ENCODE measurements around the gene CPT1C.

Gene CPT1C

GRCh38 chr19:49690656-49691242 is at the start of gene CPT1C:
TSS of gene CPT1C (plus strand) at chr19:49691116. CDS start at chr19:49692253, 1,137 bp downstream.
- DNase-seq (ENCODE audit: low read depth in 2 of 2, low spot score in 1 of 2), result no peak

GRCh38 chr19:49641688-49642491 is 49.0 kb upstream of the CPT1C start, which contains the start of gene SCAF1:
TSS of gene SCAF1 (plus strand) at chr19:49642209. CDS start at chr19:49645027, 2,818 bp downstream.
- DNase-seq (ENCODE audit: low read depth in 2 of 2, low spot score in 1 of 2), result peak; percentile 97 to 98

GRCh38 chr19:49642492-49643035 is 48.4 kb upstream of the CPT1C start:
- DNase-seq (ENCODE audit: low read depth in 2 of 2, low spot score in 1 of 2), result no peak

- no peak for DNase-seq (ENCODE audit: low read depth in 2 of 2, low spot score in 1 of 2)
Observed at GRCh38 chr19:49643466-49643865, 47.5 kb upstream of the CPT1C start.

GRCh38 chr19:49645592-49645991 is 45.3 kb upstream of the CPT1C start:
- DNase-seq (ENCODE audit: low read depth in 2 of 2, low spot score in 1 of 2), result no peak

GRCh38 chr19:49645995-49646394 is 44.9 kb upstream of the CPT1C start:
- DNase-seq (ENCODE audit: low read depth in 2 of 2, low spot score in 1 of 2), result no peak

GRCh38 chr19:49646586-49646985 is 44.3 kb upstream of the CPT1C start:
- no peak for DNase-seq (ENCODE audit: low read depth in 2 of 2, low spot score in 1 of 2)

GRCh38 chr19:49651029-49651819 is 39.7 kb upstream of the CPT1C start:
- no peak for DNase-seq (ENCODE audit: low read depth in 2 of 2, low spot score in 1 of 2)

GRCh38 chr19:49651820-49652550 is 38.9 kb upstream of the CPT1C start:
- DNase-seq (ENCODE audit: low read depth in 2 of 2, low spot score in 1 of 2), result no peak

- DNase-seq (ENCODE audit: low read depth in 2 of 2, low spot score in 1 of 2), result no peak
Observed at GRCh38 chr19:49652551-49653465, 38.1 kb upstream of the CPT1C start.

- DNase-seq (ENCODE audit: low read depth in 2 of 2, low spot score in 1 of 2), result no peak
Observed at GRCh38 chr19:49653466-49653806, 37.5 kb upstream of the CPT1C start.

- DNase-seq (ENCODE audit: low read depth in 2 of 2, low spot score in 1 of 2), result no peak
Observed at GRCh38 chr19:49654581-49654980, 36.3 kb upstream of the CPT1C start.

GRCh38 chr19:49655570-49656455 is 35.1 kb upstream of the CPT1C start:
- DNase-seq (ENCODE audit: low read depth in 2 of 2, low spot score in 1 of 2), result no peak

- no peak for DNase-seq (ENCODE audit: low read depth in 2 of 2, low spot score in 1 of 2)
Observed at GRCh38 chr19:49656456-49657109, 34.3 kb upstream of the CPT1C start.

- DNase-seq (ENCODE audit: low read depth in 2 of 2, low spot score in 1 of 2), result no peak
Observed at GRCh38 chr19:49657493-49658138, 33.3 kb upstream of the CPT1C start.

- DNase-seq (ENCODE audit: low read depth in 2 of 2, low spot score in 1 of 2), result no peak
Observed at GRCh38 chr19:49658139-49658517, 32.8 kb upstream of the CPT1C start.

- no peak for DNase-seq (ENCODE audit: low read depth in 2 of 2, low spot score in 1 of 2)
Observed at GRCh38 chr19:49658566-49659442, 32.1 kb upstream of the CPT1C start.

All from stimulated activated CD8-positive, alpha-beta memory T cell treated with anti-CD3 and anti-CD28 coated beads, Interleukin-4, amount 100 ng/mL, for 1 hour (primary cell).